Activated T-helper 1 cell treated with anti-CD3 and anti-CD28 coated beads, Interleukin-2, amount 50 U/mL, for 16 hours (primary cell): ENCODE data around the gene PMVK.
A peak's percentile ranks its signal among the peaks of the same experiment; 100 is the strongest.

ENCODE experiments used
- DNase-seq, 2 donors: peaks; one replicate each; pipeline ENCODE4 v3.0.0-alpha.2; 2020; ENCODE audit warnings: low read depth in 1 of 2, low spot score in 1 of 2

PMVK gene

GRCh38 chr1:154881820-154882535 lies 54.5 kb downstream of the PMVK start:
- DNase-seq, result no peak

- no peak for DNase-seq
Measured at GRCh38 chr1:154880671-154881070, 55.8 kb downstream of the PMVK start.

GRCh38 chr1:154879038-154879421 lies 57.5 kb downstream of the PMVK start:
- DNase-seq, result no peak

GRCh38 chr1:154878371-154879037 lies 58.0 kb downstream of the PMVK start:
- DNase-seq, result peak; percentile 41 to 58

- no peak for DNase-seq
Measured at GRCh38 chr1:154877370-154877974, 59.0 kb downstream of the PMVK start.

GRCh38 chr1:154876842-154877369 lies 59.6 kb downstream of the PMVK start:
- DNase-seq, result no peak
